Kidney epithelial cell (primary cell): Measurements from ENCODE around the gene USB1. TPM values are rescaled to one million over a fixed set of nuclear protein-coding genes. Genes with fewer than 3 reads are reported as not detected.

Experiments used
- DNase-seq: peaks from one replicate; pipeline ENCODE4 v3.0.0-alpha.2; 2010; ENCODE audit warnings: low read depth
- H3K27me3 ChIP-seq: 2 replicates; pipeline ENCODE4 v1.6.0; 2011; ENCODE audit warnings: low read length; ENCODE audit not compliant: control insufficient read depth, insufficient read depth
- H3K36me3 ChIP-seq: 2 replicates; pipeline ENCODE4 v1.5.1; 2011; ENCODE audit warnings: low read length; ENCODE audit not compliant: control insufficient read depth, insufficient read depth
- H3K4me3 ChIP-seq: 2 replicates; pipeline ENCODE4 v1.5.1; 2011; ENCODE audit warnings: low read depth, mild to moderate bottlenecking, control low read depth, low read length
- CTCF ChIP-seq: IDR thresholded peaks from 2 replicates; pipeline ENCODE4 v1.5.1; 2011; ENCODE audit warnings: mild to moderate bottlenecking, moderate library complexity, low read length, control low read depth, inconsistent platforms; ENCODE audit not compliant: insufficient read depth, poor library complexity, severe bottlenecking
- total RNA-seq: library from RNA; depleted of rRNA; stranded (reverse); fragments of >200 nt; gene quantifications from 2 replicates; pipeline ENCODE4 v1.2.3, GENCODE V29; 2015

The USB1 gene
- total RNA-seq, 1 donor from 2014 or later = 50.2 TPM

DNA sequence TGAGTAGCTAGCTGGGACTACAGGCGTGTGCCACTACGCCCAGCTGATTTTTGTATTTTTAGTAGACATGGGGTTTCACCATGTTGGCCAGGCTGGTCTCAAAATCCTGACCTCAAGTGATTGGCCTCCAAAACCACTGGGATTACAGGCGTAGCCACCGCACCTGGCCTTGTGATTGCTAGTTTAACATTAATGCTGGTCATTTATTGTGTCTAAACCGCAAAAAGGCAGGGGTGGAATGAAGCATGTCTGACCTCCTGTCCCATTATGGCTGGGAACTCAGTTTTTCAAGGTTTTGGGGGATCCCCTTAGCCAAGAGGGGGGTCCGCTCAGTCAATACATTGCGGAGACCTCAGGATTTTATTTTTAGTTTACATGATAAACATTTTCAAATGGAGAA lies 19.6 kb upstream of the USB1 start:
- Histone ChIP-seq H3K4me3 (no peak overlapping the region), H3K36me3 (no peaks in the 10 kb centered on the region), H3K27me3 (peaks cover 14% of the 10 kb centered on the region)
- no peak for TF ChIP-seq CTCF
- DNase-seq = no peak

- Histone ChIP-seq H3K36me3 (no peaks in the 10 kb centered on the region), H3K27me3 (peaks cover 16% of the 10 kb centered on the region), H3K4me3 (no peak overlapping the region)
- no peak for TF ChIP-seq CTCF
- DNase-seq = no peak
Measured at GRCh38 chr16:57982385-57982784, 18.8 kb upstream of the USB1 start.

GRCh38 chr16:57984443-57985203 lies 16.6 kb upstream of the USB1 start:
- H3K27me3 ChIP-seq = peaks cover 16% of the 10 kb centered on the region
- no peak for TF ChIP-seq CTCF
- H3K4me3 ChIP-seq = peak overlapping the region; percentile 42
- H3K36me3 ChIP-seq = no peaks in the 10 kb centered on the region
- peak; percentile 64 for DNase-seq

- peak overlapping the region; percentile 42 for H3K4me3 ChIP-seq
- no peak for TF ChIP-seq CTCF
- peaks cover 16% of the 10 kb centered on the region for H3K27me3 ChIP-seq
- DNase-seq = no peak
- H3K36me3 ChIP-seq = no peaks in the 10 kb centered on the region
Measured at GRCh38 chr16:57985204-57986181, 15.7 kb upstream of the USB1 start.

DNA sequence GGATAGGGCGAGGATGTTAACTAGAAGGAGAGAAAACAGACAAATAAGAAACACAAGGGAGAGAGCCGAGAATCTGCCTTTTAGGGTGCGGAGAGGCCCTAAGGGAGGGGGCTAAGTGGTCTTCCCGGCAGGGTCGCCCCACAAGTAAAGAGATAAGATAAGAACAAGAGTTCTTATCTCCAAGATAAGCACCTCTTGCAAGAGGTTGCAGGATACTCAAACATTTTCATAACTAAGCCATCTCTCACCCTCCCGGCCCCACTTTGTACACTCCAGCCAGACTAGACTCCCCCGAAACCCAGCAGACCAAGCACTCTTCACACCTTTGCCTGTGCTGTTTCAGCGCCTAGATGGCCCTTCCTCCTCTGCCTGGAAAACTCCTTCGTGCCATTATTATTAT lies 15.0 kb upstream of the USB1 start:
- H3K4me3 ChIP-seq = no peak overlapping the region
- H3K27me3 ChIP-seq = peaks cover 16% of the 10 kb centered on the region
- TF ChIP-seq CTCF = no peak
- no peak for DNase-seq
- no peaks in the 10 kb centered on the region for H3K36me3 ChIP-seq
